GM18867 (cell line): ENCODE results near the gene TSEN2.
"Not testable (repeated sequence)": the region's sequence is repeated elsewhere in the genome, so short reads cannot be mapped to it uniquely, and the experiment has no call there.

ENCODE experiments used
- ATAC-seq: cut with Tn5 transposase; IDR thresholded peaks from one replicate; pipeline ENCODE4 v1.9.1; 2021; ENCODE audit warnings: mild to moderate bottlenecking, moderate library complexity; ENCODE audit not compliant: unreplicated experiment

Gene TSEN2

GRCh38 chr3:12501360-12502020, 17.2 kb downstream of the TSEN2 start:
- no peak for ATAC-seq

GRCh38 chr3:12503126-12503957, 19.1 kb downstream of the TSEN2 start:
- ATAC-seq: no peak

GRCh38 chr3:12506201-12506709, 22.0 kb downstream of the TSEN2 start:
- ATAC-seq: no peak

GRCh38 chr3:12507591-12508281, 23.5 kb downstream of the TSEN2 start:
- no peak for ATAC-seq

GRCh38 chr3:12508291-12508700, 24.0 kb downstream of the TSEN2 start:
- ATAC-seq: no peak

GRCh38 chr3:12509466-12509865, 25.2 kb downstream of the TSEN2 start:
- no peak for ATAC-seq

GRCh38 chr3:12512534-12513118, 28.3 kb downstream of the TSEN2 start:
- ATAC-seq: no peak

- ATAC-seq: no peak
Observed at GRCh38 chr3:12513694-12514446, 29.6 kb downstream of the TSEN2 start.

GRCh38 chr3:12515631-12516030, 31.4 kb downstream of the TSEN2 start:
- no peak for ATAC-seq

- no peak for ATAC-seq
Observed at GRCh38 chr3:12516873-12517272, 32.6 kb downstream of the TSEN2 start.

GRCh38 chr3:12518261-12519028, 34.2 kb downstream of the TSEN2 start:
- ATAC-seq: no peak

GRCh38 chr3:12521010-12521409, 36.7 kb downstream of the TSEN2 start:
- no peak for ATAC-seq

- ATAC-seq: no peak
Observed at GRCh38 chr3:12522721-12523120, 38.4 kb downstream of the TSEN2 start.

GRCh38 chr3:12527757-12528143, 43.5 kb downstream of the TSEN2 start:
- ATAC-seq: no peak

GRCh38 chr3:12532182-12532581, 47.9 kb downstream of the TSEN2 start:
- no peak for ATAC-seq

GRCh38 chr3:12536423-12536822, 52.1 kb downstream of the TSEN2 start:
- no peak for ATAC-seq

- ATAC-seq: no peak
Observed at GRCh38 chr3:12541625-12542024, 57.3 kb downstream of the TSEN2 start.

GRCh38 chr3:12543497-12543896, 59.2 kb downstream of the TSEN2 start:
- not testable (repeated sequence) for ATAC-seq

GRCh38 chr3:12544652-12545472, 60.6 kb downstream of the TSEN2 start:
- ATAC-seq: no peak
